Keratinocyte (primary cell): ENCODE data around the gene COL9A2. TPM values are rescaled to one million over a fixed set of nuclear protein-coding genes. Genes with fewer than 3 reads are reported as not detected.
A peak's percentile ranks its signal among the peaks of the same experiment; 100 is the strongest.

Experiments
- DNase-seq: peaks from one replicate; pipeline ENCODE4 v3.0.0-alpha.2; 2011; ENCODE audit warnings: low read depth, missing footprints, low spot score
- FAIRE-seq: peaks from 2 replicates; lab custom pipeline; 2011; peaks lifted over from hg19 to GRCh38; lab: Jason Lieb, UNC
- H2AFZ ChIP-seq: 2 replicates; pipeline ENCODE4 v1.6.0; 2012; ENCODE audit warnings: low read length, control low read depth, inconsistent platforms; ENCODE audit not compliant: control insufficient read depth
- H3K27ac ChIP-seq: 2 replicates; pipeline ENCODE4 v1.5.1; 2011; ENCODE audit warnings: low read length; ENCODE audit not compliant: control insufficient read depth, insufficient read depth
- H3K27me3 ChIP-seq: 3 replicates; pipeline ENCODE4 v1.6.0; 2011; ENCODE audit warnings: low read length; ENCODE audit not compliant: control insufficient read depth, insufficient read depth; ENCODE audit errors: extremely low read depth
- H3K36me3 ChIP-seq, 2 experiments: 2 replicates in 1 of 2; 3 replicates in 1 of 2; pipeline ENCODE4 v1.5.1; 2011; ENCODE audit warnings: low read length in 2 of 2, mild to moderate bottlenecking in 1 of 2; ENCODE audit not compliant: control insufficient read depth in 2 of 2, insufficient read depth in 2 of 2; ENCODE audit errors: extremely low read depth in 1 of 2
- H3K4me1 ChIP-seq: 3 replicates; pipeline ENCODE4 v1.5.1; 2011; ENCODE audit warnings: low read length; ENCODE audit not compliant: control insufficient read depth, insufficient read depth; ENCODE audit errors: extremely low read depth
- H3K4me2 ChIP-seq: 3 replicates; pipeline ENCODE4 v1.6.0; 2011; ENCODE audit warnings: low read depth, low read length; ENCODE audit not compliant: control insufficient read depth, insufficient read depth; ENCODE audit errors: extremely low read depth
- H3K4me3 ChIP-seq, 3 experiments: fragments of 200-600 bp in 1 of 3; sonication (generic) in 1 of 3; 2 replicates in 2 of 3; 3 replicates in 1 of 3; pipeline ENCODE4 v1.5.1; 2011 to 2016; ENCODE audit warnings: low read length in 3 of 3, mild to moderate bottlenecking in 3 of 3, control low read depth in 2 of 3, inconsistent platforms in 1 of 3, low read depth in 1 of 3, mixed read lengths in 1 of 3, mixed run types in 1 of 3, moderate library complexity in 1 of 3; ENCODE audit not compliant: control insufficient read depth in 2 of 3, insufficient read depth in 2 of 3; ENCODE audit errors: extremely low read depth in 1 of 3
- H3K79me2 ChIP-seq: 2 replicates; pipeline ENCODE4 v1.6.0; 2012; ENCODE audit warnings: low read length; ENCODE audit not compliant: control insufficient read depth, insufficient read depth
- H3K9ac ChIP-seq: 3 replicates; pipeline ENCODE4 v1.6.0; 2011; ENCODE audit warnings: low read length; ENCODE audit not compliant: control insufficient read depth, insufficient read depth; ENCODE audit errors: extremely low read depth
- H3K9me1 ChIP-seq: 3 replicates; pipeline ENCODE4 v1.6.0; 2011; ENCODE audit warnings: low read length; ENCODE audit not compliant: control insufficient read depth, insufficient read depth; ENCODE audit errors: extremely low read depth
- H3K9me3 ChIP-seq: 2 replicates; pipeline ENCODE4 v1.5.1; 2012; ENCODE audit warnings: low read depth, low read length; ENCODE audit not compliant: control insufficient read depth
- H4K20me1 ChIP-seq: 3 replicates; pipeline ENCODE4 v1.6.0; 2011; ENCODE audit warnings: low read length; ENCODE audit not compliant: control insufficient read depth, insufficient read depth; ENCODE audit errors: extremely low read depth
- CTCF ChIP-seq, 3 experiments: IDR thresholded peaks in 1 of 3; conservative IDR thresholded peaks in 1 of 3; optimal IDR thresholded peaks in 1 of 3; 2 replicates in 2 of 3; 3 replicates in 1 of 3; pipeline versions ENCODE3 to v1.5.1; 2011; ENCODE audit warnings: low read length in 3 of 3, mild to moderate bottlenecking in 3 of 3, moderate library complexity in 2 of 3, control low read depth in 1 of 3, inconsistent platforms in 1 of 3; ENCODE audit not compliant: insufficient read depth in 2 of 3; ENCODE audit errors: extremely low read depth in 1 of 3
- EZH2 ChIP-seq: IDR thresholded peaks from one replicate; pipeline ENCODE4 v1.6.1; 2012; ENCODE audit warnings: inconsistent platforms, mild to moderate bottlenecking, low read length, moderate library complexity
- dilution Hi-C: fragments of 300-500 bp; cut with MboI; formaldehyde crosslinking; loops from one replicate; pipeline ENCODE4 v1.7.0; 2020; ENCODE audit warnings: low sequenced_read_pairs; ENCODE audit not compliant: extremely low pct_ligation_motif_present
- polyA plus RNA-seq, 5 experiments: library from polyadenylated mRNA; depleted of rRNA in 3 of 5; stranded (reverse) in 3 of 5; stranded (forward) in 1 of 5; unstranded in 1 of 5; fragments of >200 nt; gene quantifications; 1 replicate in 1 of 5; 2 replicates in 3 of 5; 3 replicates in 1 of 5; pipeline versions ENCODE4 v1.2.1 to v1.2.3, GENCODE V29; 2011 to 2012; ENCODE audit warnings: missing spikeins in 2 of 5, low read depth in 1 of 5, low replicate concordance in 1 of 5

The COL9A2 gene
- polyA plus RNA-seq, 1 donor (not counting 4 experiments of a cell fraction or from before 2014, with no cell fraction given), result 1.6 TPM

GRCh38 chr1:40265298-40265697, 51.8 kb downstream of the COL9A2 start:
- FAIRE-seq (no peak), DNase-seq (no peak)
- Histone ChIP-seq H3K36me3 (peaks cover 12 to 28% of the 10 kb centered on the region in 2 experiments), H3K9me1 (no peaks in the 10 kb centered on the region), H4K20me1 (no peaks in the 10 kb centered on the region), H2AFZ (no peak overlapping the region), H3K9ac (no peak overlapping the region), H3K9me3 (no peaks in the 10 kb centered on the region), H3K4me1 (peaks cover 28% of the 10 kb centered on the region), H3K4me2 (no peak overlapping the region), H3K4me3 (no peak overlapping the region), H3K79me2 (peaks cover 33% of the 10 kb centered on the region), H3K27ac (peak overlapping the region; percentile 5), H3K27me3 (no peaks in the 10 kb centered on the region)
- TF ChIP-seq EZH2, result no peak
- no peak for TF ChIP-seq CTCF (optimal IDR thresholded peaks at IDR 0.05 in 1 of 3, IDR thresholded peaks at IDR 0.05 in 1 of 3, conservative IDR thresholded peaks at IDR 0.05 in 1 of 3; ENCODE audit: extremely low read depth in 1 of 3, insufficient read depth in 2 of 3, low read length in 3 of 3)
- dilution Hi-C loops, result no loop called here

GRCh38 chr1:40264354-40264781, 52.7 kb downstream of the COL9A2 start:
- Histone ChIP-seq H3K27me3 (no peaks in the 10 kb centered on the region), H3K4me1 (peaks cover 28% of the 10 kb centered on the region), H3K4me2 (no peak overlapping the region), H3K4me3 (no peak overlapping the region), H3K27ac (peak overlapping the region; percentile 50), H3K9me3 (no peaks in the 10 kb centered on the region), H4K20me1 (no peaks in the 10 kb centered on the region), H3K79me2 (peaks cover 42% of the 10 kb centered on the region), H3K36me3 (peaks cover 14 to 31% of the 10 kb centered on the region in 2 experiments), H2AFZ (no peak overlapping the region), H3K9ac (no peak overlapping the region), H3K9me1 (no peaks in the 10 kb centered on the region)
- no peak for DNase-seq
- TF ChIP-seq EZH2 (no peak), CTCF (optimal IDR thresholded peaks at IDR 0.05 in 1 of 3, IDR thresholded peaks at IDR 0.05 in 1 of 3, conservative IDR thresholded peaks at IDR 0.05 in 1 of 3; ENCODE audit: extremely low read depth in 1 of 3, insufficient read depth in 2 of 3, low read length in 3 of 3) (no peak)
- no peak for FAIRE-seq
- dilution Hi-C loops, result no loop called here
